GM21367 (cell line): Measurements from ENCODE around the gene NAV2.
"Not testable (repeated sequence)": the region's sequence is repeated elsewhere in the genome, so short reads cannot be mapped to it uniquely, and the experiment has no call there.

Source experiments
- ATAC-seq: cut with Tn5 transposase; IDR thresholded peaks from one replicate; pipeline ENCODE4 v1.9.1; 2021; ENCODE audit not compliant: unreplicated experiment

The NAV2 gene

GRCh38 chr11:20127671-20128527 lies 415.3 kb downstream of the NAV2 start:
- ATAC-seq = no peak

- not testable (repeated sequence) for ATAC-seq
Measured at GRCh38 chr11:20128528-20128825, 415.8 kb downstream of the NAV2 start.

DNA sequence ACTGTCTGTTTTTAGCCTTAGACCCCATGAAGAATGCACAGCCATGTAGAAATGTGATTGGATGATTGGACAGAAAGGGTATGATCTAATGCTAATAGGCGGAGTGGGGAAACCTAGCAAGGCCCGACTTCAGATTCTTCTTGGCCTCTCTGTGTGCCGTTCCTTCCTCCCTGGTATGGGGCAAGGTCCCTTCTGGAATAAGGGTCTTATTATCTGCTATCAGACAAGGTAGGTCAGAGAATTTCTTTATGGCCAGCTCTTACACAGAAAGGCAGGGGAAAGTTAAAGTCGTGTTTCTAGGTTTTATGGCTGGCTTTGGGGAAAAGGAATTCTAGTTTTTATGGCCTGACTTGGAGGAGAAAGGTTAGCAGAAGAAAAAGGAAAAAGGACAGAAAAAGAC lies 417.0 kb downstream of the NAV2 start:
- no peak for ATAC-seq

GRCh38 chr11:20131788-20132666 lies 419.4 kb downstream of the NAV2 start:
- peak; percentile 48 for ATAC-seq

- ATAC-seq = no peak
Measured at GRCh38 chr11:20132667-20133039, 420.0 kb downstream of the NAV2 start.

- no peak for ATAC-seq
Measured at GRCh38 chr11:20134991-20135736, 422.5 kb downstream of the NAV2 start.

DNA sequence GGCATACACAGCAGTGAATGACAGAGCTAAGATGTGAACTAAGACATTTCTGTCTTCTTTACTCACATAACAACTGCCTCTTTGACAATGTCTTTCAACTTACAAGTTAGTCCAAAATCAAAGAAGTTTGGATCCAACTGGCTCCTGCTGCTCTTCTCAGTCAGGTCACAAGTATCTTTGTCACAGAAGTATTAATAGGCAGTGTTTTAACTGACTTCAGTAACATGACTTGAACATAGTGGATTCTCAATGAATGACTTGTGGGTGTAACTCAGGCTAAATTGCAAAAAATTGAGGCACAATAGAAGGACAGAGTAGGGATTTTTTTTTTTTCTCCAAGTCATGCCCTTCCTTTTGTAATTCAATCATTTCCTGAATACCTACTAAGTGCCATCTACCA lies 425.0 kb downstream of the NAV2 start:
- ATAC-seq = no peak

DNA sequence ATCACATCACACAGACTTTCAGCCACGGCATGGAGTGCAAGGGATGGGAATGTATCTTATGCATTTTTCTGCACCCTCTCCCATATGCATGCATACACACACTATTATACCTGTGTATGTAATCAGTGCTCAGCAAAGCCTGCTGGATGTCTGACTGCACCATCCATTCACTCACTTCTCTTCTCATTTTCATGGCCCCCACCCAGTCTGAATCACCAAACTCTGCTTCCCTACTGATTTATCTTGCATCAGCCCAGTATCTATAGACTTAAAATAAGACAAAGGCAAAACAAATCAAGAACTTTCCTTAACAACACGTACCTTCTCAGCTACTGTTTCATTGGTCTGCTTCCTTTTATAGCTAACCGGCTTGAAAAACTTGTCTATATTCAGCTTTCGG lies 426.1 kb downstream of the NAV2 start:
- ATAC-seq = no peak

DNA sequence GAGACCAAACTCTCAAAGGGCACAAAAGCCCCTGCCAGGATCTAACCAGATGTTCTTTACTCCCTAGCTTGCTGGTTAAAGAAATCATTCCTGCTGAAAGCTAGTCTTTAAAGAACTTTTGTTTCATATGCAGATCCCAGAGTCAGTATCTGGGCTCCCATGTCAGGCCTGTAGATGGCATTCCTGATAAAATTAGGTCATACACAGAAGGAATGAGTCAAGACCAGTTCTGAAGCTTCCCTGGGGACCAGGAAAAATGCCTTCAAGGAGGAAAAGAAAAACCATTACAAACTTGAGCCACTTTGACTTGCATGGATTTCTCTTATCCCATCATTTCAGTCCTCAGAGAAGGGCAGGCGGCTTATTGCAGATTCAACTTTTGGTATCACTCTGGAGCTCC lies 441.7 kb downstream of the NAV2 start:
- ATAC-seq = no peak

DNA sequence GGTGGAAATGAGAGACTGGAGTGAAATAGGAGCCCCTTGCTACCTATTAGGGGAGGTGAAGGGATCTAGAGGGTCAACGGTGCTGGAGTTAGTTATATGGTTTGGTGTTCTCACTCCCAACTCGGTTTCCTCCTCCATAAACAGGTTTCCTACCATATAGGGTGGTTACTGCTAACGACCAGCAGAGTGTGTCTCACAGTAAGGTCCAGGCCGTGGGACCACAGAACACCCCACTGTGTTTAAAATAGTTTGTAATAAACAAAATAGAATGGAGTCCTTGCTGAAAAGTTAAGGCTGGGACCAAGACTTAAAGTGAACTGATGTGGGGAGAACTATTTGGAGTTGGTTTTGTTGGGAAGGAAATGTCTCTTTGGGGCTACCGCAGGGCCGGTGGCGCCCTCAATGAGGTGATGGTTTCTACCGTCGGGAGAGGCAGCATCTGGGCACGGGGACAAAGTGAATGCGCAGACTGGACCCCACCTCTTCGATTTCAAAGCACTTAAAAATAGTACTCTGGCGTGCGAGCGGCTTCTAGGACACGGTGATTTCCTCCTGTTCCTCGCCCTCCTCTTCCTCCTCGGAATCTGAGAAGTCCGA lies 443.1 kb downstream of the NAV2 start:
- no peak for ATAC-seq

DNA sequence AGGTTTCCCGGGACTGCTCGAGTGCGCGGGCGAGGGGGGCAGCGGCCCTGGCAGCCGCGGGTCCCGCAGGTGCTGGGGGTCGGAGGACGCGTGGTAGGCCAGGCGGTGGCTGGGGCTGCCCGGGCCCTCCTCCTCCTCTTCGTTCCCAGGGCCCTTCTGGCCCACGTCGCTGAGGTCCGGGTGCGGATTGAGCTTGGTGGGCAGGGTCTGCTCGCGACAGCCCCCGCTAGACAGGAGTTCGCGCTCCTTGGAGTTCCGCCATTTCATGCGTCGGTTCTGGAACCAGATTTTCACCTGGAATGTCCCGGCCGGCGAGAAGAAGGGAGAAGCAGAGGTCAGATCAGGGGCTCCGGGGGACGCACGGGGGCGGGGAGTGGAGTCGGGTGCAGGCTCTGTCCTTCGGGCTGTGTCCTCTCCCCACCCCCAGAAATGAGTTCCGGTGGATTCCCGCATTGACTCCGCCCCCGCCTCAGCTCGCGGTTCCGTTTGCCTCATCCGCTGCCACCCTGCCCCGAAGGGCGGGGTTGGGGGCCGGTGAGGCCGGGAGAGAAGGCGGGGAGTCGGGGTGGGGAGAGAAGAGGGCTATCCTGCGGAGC lies 443.7 kb downstream of the NAV2 start:
- no peak for ATAC-seq

DNA sequence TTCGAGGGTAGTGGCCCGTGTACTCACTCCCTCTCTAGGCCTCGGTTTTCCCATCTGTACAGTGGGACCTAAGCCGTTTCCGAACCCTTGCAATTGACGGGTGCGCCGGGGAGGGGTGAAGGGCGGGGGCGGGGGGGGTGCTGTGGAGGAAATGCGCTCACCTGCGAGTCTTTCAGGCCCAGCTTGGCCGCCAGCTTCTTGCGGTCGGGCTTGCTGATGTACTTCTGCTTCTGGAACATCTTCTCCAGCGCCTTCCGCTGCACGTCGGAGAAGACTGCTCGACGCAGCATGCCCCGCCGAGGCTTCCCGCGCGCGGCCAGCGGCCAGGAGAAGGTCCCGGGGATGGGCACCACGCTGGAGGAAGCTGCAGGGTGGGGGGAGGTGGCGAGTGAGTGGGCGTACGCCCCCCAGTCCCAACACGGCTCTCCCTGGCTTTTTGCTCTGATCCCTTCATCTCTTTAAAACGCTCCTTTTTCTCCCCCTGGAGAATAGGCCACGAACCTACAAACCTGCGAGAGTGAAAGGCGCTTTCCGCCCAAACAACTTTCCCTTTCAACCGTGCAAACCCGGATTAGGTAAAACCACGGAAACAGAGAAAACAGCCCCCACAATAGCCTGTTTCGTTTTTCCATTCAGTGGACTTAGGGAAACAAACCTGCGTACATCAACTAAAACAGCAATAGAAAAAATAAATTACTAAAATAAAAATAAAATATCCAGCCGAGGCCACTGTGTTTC lies 444.4 kb downstream of the NAV2 start:
- ATAC-seq = no peak

DNA sequence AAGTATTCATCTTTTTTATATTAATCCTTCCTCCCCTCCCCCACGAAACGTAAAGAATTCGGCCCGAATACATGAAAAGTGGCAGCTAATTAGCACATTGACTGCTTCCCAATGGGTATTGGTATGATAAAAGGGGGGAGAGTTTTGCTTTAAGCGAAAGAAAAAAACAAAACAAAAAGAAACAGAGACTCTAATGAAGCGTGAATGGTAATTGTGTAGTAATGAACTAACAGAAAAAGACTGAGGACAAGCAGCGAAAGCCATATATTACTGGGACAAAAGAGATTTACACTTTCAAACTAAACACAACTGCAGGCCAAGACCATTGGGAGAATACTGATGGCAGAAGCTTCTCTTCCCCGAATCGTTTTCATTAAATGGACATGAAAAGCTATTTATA lies 445.1 kb downstream of the NAV2 start:
- ATAC-seq = no peak

GRCh38 chr11:20158597-20159257 lies 446.1 kb downstream of the NAV2 start:
- no peak for ATAC-seq

DNA sequence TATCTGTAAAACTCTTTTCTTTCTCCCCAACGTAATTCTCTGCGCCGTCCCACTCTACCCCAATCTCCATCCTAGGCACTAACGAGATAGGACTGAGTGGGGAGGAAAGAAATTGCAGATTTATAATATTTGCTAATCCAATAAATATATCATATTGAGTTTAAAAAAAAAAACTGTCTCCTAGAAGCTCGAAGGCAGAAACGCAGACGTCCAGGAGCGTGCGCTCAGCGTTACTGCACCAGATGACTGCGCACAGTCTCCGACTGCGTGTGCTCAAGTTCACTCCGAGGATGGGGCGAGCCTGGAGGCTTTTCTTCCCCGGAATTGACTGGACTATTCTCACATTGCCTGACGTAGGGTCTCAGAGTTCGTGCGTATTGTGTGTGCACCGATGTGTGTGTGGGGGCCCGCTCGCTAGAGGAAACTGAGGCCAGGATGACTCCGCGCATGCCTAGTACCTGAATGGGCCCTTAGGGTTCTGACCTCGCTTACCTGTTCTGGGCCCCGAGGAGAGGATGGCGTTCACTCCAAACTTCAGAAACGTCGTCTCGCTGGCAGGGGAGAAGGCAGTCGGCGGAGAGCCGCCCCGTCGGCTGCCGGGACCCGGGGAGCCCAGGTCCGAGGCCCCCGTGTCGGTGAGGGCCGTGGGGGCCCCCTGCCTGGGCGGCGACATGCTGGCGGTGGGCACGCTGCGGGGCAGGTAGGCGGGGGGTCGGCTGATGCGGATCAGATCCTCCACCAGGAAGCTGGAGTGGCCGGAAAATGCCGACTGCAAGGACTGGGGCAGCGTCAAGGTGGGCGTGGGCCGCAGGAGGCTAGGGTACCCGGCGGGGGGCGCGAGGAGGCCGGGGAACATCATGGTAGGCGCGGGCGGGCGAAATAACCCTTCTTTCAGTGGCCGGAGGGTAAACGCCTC lies 447.1 kb downstream of the NAV2 start:
- no peak for ATAC-seq

DNA sequence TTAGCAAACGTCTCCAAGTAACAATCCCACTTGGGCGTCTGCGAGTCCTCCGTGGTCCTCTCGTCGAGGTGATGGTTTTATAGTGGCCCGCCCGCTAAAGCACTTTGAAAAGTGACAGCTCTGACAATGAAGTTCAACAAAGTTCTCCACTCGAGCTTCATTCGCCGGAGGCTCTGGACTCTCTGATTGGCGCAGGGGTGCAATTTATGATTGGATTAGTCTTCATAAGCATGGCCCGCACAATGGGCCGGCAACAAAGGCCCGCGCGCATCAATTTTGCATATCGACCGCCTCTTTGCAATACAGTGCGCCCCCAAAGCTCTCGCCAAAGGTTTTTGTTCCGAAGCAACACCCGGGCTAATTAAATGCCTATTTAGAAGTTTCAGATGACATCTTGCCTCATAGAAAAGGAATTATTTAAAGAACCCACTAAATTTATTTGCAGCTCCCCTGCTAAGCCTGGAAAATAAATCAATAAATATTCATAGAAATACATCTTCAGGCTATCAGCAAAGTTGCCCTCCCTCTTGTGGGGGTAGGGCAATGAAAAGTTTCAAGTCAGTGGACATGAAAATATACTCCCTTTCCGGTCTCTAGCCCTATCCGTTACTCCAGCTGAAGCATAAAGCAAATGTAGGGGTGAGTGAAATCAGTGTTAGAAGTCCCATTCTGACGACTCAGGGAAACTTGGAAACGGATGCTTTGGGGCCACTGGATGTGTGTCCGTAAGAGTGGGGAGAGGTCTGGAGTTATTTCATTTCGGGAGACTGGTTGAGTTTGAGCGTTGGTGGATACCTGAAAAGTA lies 448.0 kb downstream of the NAV2 start, which contains the start of gene DBX1:
Gene DBX1 (minus strand): TSS at position 51 of the 805 bp plus-strand sequence. CDS start 151 bp downstream, outside the sequence.
- no peak for ATAC-seq

DNA sequence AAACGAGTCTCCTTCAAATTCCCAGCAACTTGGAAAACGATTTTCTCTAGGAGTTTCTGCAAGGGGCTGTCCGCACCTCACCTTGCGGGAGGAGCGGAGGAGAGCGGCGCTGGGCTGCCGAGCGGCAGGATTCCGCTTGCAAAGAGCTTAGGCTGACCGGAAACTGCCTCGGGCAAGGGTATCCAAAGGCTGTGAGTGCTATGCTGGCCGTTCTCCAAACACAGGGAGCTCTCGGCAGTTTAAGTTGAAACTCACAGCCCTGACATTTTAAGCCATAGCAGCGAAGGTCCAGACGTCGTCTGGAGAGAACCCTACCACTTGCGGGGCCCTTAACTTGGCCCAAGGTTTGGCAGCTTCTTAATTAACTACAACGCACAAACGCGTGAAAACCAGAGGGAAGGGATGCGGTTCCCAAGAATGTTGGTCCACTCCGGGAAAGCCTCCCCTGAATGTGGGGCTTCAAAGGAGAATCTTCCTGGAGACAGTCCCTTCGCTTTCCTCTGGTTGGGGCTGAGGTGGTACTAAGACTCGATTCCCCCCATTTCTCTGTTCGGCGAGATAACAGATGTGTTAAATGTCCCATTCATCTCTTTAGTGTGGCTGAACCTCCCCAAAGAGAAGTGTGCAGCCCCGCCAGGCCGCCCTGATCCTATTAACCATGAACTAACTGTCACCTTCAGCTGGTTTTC lies 448.7 kb downstream of the NAV2 start:
- no peak for ATAC-seq
